Astrocyte of the hippocampus (primary cell): ENCODE results near the gene DPP6.

ENCODE experiments used
- DNase-seq: peaks from one replicate; pipeline ENCODE4 v3.0.0; 2011; ENCODE audit warnings: low read depth, low spot score

The DPP6 gene

GRCh38 chr7:154795437-154795836 lies 743.2 kb downstream of the DPP6 start:
- DNase-seq = no peak

- no peak for DNase-seq
Measured at GRCh38 chr7:154804449-154804848, 752.3 kb downstream of the DPP6 start.

- no peak for DNase-seq
Measured at GRCh38 chr7:154812027-154812426, 759.8 kb downstream of the DPP6 start.

DNA sequence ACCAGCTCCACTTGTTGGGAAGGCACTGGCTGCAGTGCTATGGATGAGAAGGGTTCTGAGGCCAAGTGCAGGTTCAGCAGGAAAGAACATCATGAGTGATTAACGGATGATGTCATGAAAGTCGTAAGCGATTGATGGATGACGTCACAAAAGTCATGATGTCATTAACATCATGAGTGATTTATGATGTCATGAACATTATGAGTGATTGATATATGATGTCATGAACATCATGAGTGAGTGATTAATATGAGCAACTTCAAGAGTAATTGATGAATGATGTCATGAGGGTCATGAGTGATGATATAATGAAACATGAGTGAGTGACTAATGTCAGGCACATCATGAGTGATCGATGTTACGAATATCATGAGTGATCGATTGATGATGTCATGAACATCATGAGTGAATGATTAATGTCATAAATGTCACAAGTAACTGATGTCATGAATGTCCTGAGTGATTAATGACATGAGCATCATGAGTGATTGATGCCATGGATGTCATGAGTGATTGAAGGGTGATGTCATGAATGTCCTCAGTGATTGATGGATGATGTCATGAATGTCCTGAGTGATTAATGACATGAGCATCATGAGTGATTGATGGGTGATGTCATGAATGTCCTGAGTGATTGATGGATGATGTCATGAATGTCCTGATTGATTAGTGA lies 765.2 kb downstream of the DPP6 start:
- DNase-seq = no peak

- no peak for DNase-seq
Measured at GRCh38 chr7:154827007-154827406, 774.8 kb downstream of the DPP6 start.

DNA sequence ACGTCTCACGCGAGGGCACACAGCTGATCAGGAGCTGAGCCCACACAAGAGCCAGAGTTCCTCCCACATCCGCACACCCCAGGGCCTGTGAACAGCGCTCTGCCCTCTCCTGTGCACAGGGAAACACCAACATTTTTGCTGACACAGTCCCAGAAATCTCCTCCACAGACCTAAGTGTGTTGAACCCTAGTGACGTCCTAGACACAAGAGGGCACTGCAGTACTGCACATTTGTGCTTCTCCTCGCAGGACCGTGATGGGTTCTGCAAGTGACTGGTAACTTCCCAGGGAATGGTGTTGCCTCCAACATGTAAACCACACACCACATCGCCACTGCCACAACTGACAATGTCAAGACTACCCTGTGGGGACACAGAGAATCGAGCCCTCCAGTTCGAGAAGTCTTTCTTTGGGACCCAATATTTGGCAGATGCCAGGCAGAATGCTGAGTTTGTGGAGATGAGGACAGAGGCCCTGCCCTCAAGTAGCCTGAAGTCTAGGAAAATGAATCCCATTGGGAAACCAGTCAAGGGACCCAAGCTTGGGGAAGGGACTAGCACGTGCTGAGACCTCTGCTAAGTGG lies 780.5 kb downstream of the DPP6 start:
- DNase-seq = peak; percentile 32

DNA sequence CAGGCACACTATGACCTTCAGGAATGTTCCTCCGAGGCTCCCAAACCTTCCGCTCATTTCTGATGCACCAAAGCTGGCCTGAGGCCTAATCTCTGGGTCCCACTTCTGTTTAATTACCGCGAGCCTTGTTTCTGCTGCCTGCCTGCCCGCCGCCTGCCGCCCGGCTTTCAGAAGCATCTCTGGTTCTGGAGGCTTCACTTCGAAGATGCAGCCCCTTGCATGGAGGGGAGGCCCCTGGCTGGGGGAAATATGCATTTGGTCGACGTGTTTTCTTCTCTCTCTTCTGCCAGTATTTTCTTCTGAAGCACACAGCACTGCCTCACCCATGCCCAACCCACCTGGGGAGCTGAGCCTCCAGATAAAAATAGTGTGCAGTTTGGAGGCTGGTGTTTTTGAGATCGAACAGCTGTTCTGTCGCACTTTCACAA lies 783.8 kb downstream of the DPP6 start:
- DNase-seq = no peak

DNA sequence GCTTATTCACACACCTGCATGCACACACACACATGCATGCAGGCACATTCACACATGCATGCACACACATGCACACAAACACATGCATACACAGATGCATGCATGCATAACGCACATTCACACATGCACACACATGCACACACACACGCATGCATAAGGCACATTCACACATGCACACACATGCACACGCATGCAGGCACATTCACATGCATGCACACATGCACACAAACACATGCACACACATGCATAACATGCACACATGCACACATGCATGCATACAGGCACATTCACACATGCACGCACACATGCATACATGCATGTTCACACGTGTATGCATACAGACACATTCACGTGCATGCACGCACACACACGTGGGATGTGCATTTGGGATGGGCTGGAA lies 784.9 kb downstream of the DPP6 start:
- no peak for DNase-seq

- no peak for DNase-seq
Measured at GRCh38 chr7:154837622-154838021, 785.4 kb downstream of the DPP6 start.

DNA sequence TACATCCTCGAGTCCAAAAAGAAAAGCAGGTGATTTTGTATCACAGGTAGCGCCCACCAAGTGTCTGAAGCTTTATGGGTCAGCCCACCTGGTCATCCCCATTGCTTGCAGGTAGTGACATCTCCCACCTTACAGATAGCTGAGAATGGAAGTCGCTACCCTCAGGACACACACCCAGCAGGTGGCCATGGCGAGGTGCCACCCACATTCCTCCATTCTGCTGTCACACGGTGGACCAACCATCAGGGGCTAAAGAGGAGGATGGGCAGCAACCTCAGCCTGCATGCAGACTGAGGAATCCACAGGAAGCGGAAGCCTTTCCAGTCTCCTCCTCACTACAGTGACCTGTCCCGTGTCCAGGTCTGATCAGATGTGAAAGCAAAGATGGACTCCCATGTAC lies 787.9 kb downstream of the DPP6 start:
- DNase-seq = no peak

DNA sequence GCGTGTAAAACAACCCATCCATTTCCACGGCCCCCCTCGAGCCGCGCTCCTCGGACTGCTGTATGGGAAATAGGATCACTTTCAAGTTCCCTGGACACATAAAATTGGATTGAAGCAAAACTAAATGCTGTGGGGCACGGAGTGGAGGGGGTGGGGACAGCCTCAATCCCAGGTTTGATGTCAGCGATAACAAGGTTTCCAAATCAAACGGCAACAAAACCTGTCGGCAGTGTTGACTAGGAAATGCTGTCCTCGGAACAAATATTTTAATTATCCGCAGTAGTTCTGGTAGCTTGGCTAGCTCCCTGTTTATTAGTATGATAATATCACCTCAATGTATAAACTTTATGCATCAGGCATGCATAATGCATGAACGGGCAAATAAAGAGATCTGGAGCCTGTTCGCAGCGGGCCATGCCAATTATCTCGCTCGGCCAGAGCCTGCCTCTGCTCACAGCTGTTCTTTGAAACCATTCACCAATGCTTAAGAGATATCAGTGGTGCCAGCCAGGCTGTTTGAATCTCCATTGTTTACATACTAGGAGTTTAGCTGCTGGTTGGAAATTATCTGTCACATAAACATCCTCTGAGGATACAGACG lies 789.6 kb downstream of the DPP6 start:
- DNase-seq = peak; percentile 26

- no peak for DNase-seq
Measured at GRCh38 chr7:154842591-154842990, 790.4 kb downstream of the DPP6 start.

DNA sequence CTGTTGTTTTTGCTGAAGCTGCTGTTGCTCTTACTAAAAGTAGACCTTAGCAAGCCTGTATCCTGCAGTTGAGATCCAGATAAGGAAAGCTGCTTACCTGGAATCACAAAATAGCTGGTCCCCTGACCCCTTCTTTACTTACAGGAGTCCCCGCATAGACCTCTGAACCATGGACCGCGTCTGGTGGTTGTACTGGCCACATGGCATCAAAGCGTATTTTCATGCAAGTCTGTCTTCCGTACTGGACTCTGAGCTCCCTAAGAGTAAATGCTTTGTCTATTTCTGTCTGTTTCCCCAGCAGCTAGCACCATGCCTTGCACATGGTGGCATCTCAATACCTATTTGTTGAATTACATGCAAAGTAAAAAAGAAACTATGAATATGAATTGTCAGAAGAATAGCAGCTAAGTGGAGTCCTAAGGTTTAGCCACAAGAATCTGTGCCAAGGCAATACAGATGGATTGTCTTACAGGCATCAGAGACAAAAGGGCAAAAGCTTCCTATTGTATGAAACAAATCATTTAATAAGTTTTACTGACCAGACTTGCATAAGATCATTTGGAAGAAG lies 791.6 kb downstream of the DPP6 start:
- no peak for DNase-seq

DNA sequence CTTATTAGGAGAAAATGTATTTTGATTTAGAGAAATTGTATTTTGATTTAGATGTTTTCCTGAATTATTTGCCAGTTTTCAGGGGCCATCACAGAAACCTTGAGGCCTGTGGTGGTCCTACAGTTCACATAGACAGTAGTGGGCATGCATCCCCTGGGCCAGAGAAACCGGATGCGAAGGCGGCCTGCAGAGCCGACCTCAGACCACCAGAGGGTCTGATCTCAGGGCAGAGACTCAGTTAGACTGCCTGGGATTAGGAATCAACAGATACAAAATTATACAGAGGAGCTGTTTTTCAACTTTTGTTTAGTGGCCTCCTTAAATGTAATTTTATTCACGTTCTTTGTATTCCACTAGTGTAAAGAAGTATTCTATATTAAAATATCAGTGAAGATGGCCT lies 792.3 kb downstream of the DPP6 start:
- DNase-seq = no peak

DNA sequence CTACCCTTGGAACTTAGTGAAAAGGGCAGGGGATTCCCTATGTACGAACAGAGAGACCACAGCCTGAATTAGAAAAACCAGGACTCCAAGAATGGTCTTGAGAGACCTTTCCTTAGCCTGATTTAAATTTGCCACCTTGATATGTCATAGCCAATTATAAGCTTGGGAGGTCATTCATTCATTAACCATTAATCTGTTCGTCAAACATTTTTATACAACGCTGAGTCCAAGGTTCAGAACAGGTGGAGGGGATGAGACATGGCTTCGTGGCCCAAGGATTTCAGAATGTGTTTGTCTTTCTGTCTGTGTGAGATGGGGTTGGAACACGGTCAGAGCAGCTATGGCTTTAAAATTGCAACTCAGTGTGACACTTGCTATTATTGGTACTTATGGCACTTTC lies 792.8 kb downstream of the DPP6 start:
- DNase-seq = no peak

- DNase-seq = no peak
Measured at GRCh38 chr7:154848464-154848863, 796.3 kb downstream of the DPP6 start.

DNA sequence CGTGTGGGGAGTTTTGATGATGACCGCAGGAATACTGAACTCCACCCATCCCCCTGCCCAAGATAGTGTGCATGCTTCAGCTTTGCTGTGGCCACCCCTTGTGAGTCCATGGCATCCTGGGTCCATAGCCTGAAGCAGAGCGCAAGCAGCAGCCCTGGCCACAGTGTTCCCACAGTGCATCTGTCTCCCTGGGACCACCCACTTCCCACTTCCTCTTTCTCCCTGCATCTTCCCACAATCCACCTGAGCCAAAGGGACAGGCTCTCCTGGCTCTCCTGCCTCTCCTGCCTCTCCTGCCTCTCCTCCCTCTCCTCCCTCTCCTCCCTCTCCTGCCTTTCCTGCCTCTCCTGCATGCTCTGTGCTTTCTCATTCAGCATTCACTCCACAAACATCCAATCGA lies 800.0 kb downstream of the DPP6 start:
- no peak for DNase-seq

- DNase-seq = no peak
Measured at GRCh38 chr7:154853063-154853726, 801.0 kb downstream of the DPP6 start.

DNA sequence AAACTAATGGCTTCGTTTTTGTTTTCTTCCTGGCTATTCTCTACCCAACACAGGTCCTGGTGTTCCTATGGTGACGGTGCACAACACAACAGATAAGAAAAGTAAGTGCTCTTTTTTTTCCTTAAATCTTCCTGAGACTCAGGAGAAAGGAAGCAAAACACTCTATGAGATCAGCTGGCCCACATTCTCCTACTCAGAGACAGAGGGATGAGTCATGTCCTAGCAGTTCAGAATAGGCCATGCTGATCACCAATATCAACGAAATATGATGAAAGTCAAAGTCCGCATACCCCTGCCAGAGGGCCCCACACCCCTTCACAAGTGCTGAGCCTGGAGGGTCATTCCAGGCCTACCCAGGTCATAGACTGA lies 801.5 kb downstream of the DPP6 start:
- DNase-seq = peak; percentile 26

GRCh38 chr7:154854836-154855235 lies 802.6 kb downstream of the DPP6 start:
- no peak for DNase-seq

- DNase-seq = no peak
Measured at GRCh38 chr7:154855366-154855765, 803.2 kb downstream of the DPP6 start.

GRCh38 chr7:154856733-154857132 lies 804.5 kb downstream of the DPP6 start:
- DNase-seq = no peak

GRCh38 chr7:154857240-154857639 lies 805.0 kb downstream of the DPP6 start:
- no peak for DNase-seq
